ENCODE measurements around the gene SLC66A2. TPM values are rescaled to one million over a fixed set of nuclear protein-coding genes. Genes with fewer than 3 reads are reported as not detected.

Gene SLC66A2
- total RNA-seq, 1 experiment from 2014 or later = 18.3 TPM

GRCh38 chr18:79853993-79854364 lies 97.5 kb downstream of the SLC66A2 start:
- DNase-seq (ENCODE audit: low read depth, low spot score) = no peak
- in situ Hi-C loops (cut with HindIII; ENCODE audit: low pct_unique_long_range_greater_than_20kb, low sequenced_read_pairs) = no loop called here

- DNase-seq (ENCODE audit: low read depth, low spot score) = no peak
- in situ Hi-C loops (cut with HindIII; ENCODE audit: low pct_unique_long_range_greater_than_20kb, low sequenced_read_pairs) = no loop called here
Observed at GRCh38 chr18:79853303-79853992, 98.0 kb downstream of the SLC66A2 start.

- in situ Hi-C loops (cut with HindIII; ENCODE audit: low pct_unique_long_range_greater_than_20kb, low sequenced_read_pairs) = no loop called here
- no peak for DNase-seq (ENCODE audit: low read depth, low spot score)
Observed at GRCh38 chr18:79852561-79853302, 98.7 kb downstream of the SLC66A2 start.

Other genes starting within 250 kb of the SLC66A2 start
- not detected in 2 replicates for gene KCNG2, start 153.7 kb downstream of the SLC66A2 start, total RNA-seq (2014; rRNA removed; shearing (Covaris generic))
- 23.4 and 28.1 TPM in 2 replicates for gene HSBP1L1, start 13.0 kb upstream of the SLC66A2 start, total RNA-seq (2014; rRNA removed; shearing (Covaris generic))
- gene TXNL4A, start 36.9 kb upstream of the SLC66A2 start, total RNA-seq (2014; rRNA removed; shearing (Covaris generic)) = 126 and 158 TPM in 2 replicates
- gene RBFA, start 82.8 kb upstream of the SLC66A2 start, total RNA-seq (2014; rRNA removed; shearing (Covaris generic)) = 33.2 and 33.7 TPM in 2 replicates
- 13.3 and 14.3 TPM in 2 replicates for gene ADNP2, start 157.6 kb upstream of the SLC66A2 start, total RNA-seq (2014; rRNA removed; shearing (Covaris generic))

Data from SK-MEL-5 (cell line).